Measurements from ENCODE around the gene ABHD8.

ABHD8 gene

DNA sequence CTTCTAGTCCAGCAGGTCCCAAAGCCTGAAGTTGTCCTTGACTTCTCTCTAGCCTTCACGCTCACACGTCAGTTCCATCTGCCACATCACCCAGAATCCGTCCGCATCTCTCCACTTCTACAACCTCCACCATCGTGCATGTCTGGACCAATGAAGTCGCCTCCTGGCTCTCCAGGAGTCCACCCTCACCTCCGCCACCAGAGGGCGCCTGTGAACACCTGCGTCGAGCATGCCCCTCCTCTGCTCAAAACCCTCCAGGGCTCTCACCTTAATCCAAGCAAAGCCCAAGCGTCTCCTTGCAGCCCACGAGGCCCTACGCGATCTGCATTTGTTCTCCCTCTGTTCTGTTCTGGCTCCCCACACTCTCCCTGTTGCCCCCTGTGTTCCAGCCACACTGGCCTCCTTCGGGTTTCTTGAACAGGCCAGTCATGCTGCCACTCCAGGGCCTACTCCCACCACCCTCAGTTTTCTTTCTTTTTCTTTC is 42.3 kb downstream of the ABHD8 start:
- no peak overlapping the region for H3K4me3 Mint-ChIP-seq
- no peak overlapping the region for H3K27ac Mint-ChIP-seq
- H3K9me3 Mint-ChIP-seq = no peaks in the 10 kb centered on the region
- H3K36me3 Mint-ChIP-seq (ENCODE audit: low read depth) = no peaks in the 10 kb centered on the region
- peaks cover 4% of the 10 kb centered on the region for H3K27me3 Mint-ChIP-seq (ENCODE audit: low read depth)
- H3K4me1 Mint-ChIP-seq (ENCODE audit: low read depth) = peaks cover 8% of the 10 kb centered on the region

DNA sequence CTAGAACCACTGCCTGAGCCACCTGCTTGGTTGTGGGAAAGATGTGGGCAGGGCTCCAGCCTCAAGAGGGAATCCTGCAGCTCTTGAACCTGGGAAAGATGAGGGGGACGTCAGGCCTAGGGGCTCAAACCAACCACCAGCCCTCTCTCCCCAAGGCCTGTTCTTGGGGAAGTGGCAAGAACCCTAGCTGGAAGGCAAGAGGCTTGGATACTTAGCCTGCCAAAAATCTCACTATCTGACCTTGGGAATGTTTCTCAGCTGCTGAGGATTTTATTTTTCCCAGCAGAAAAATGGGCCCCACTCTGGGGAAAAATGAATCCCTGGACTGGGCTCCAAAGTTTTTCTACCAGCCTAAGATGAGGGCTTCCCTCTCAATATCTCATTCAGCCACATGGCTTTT is 43.3 kb downstream of the ABHD8 start:
- no peaks in the 10 kb centered on the region for H3K36me3 Mint-ChIP-seq (ENCODE audit: low read depth)
- peaks cover 4% of the 10 kb centered on the region for H3K27me3 Mint-ChIP-seq (ENCODE audit: low read depth)
- H3K9me3 Mint-ChIP-seq = no peaks in the 10 kb centered on the region
- H3K4me1 Mint-ChIP-seq (ENCODE audit: low read depth) = peaks cover 8% of the 10 kb centered on the region
- H3K27ac Mint-ChIP-seq = no peak overlapping the region
- H3K4me3 Mint-ChIP-seq = no peak overlapping the region

DNA sequence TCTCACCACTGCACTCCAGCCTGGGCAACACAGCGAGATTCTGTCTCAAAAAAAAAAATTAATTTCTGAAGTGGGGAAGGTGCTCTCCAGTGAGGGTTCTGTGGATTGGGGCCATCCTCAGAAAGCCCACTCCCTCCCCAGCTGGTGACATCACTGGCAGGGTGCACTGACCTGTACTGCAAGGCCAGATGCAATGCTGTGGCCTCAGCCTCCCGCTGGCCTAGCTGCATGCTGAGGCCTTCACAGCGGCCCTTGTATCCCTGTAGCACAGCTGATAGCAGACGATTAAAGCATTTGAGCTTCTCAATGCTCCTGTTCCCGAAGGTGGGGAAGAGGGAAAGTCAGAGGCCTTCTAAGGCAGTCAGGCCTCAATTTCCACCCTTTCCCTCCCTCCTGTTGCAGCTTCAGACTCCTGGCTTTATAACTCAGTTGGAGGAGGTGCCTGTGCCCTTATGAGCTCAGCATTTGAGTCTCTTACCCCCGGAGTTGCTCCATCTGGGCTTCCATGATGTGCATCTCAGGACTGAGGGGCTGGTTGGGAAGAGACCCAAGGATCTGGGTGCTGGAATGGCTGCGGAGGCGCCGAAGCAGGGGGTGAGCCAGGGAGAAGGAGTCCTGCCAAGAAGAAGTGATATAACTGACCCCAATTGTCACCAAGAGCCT is 44.0 kb downstream of the ABHD8 start:
- peaks cover 3% of the 10 kb centered on the region for H3K4me1 Mint-ChIP-seq (ENCODE audit: low read depth)
- no peaks in the 10 kb centered on the region for H3K9me3 Mint-ChIP-seq

GRCh38 chr19:17256130-17256529 is 47.1 kb downstream of the ABHD8 start:
- peaks cover 3% of the 10 kb centered on the region for H3K4me1 Mint-ChIP-seq (ENCODE audit: low read depth)
- H3K36me3 Mint-ChIP-seq (ENCODE audit: low read depth) = no peaks in the 10 kb centered on the region
- peaks cover 4% of the 10 kb centered on the region for H3K27me3 Mint-ChIP-seq (ENCODE audit: low read depth)
- no peak overlapping the region for H3K4me3 Mint-ChIP-seq
- no peaks in the 10 kb centered on the region for H3K9me3 Mint-ChIP-seq
- H3K27ac Mint-ChIP-seq = no peak overlapping the region

More for the DNA sequence above, 44.0 kb downstream of the ABHD8 start:
- peaks cover 4% of the 10 kb centered on the region for H3K27me3 Mint-ChIP-seq (ENCODE audit: low read depth)
- H3K27ac Mint-ChIP-seq = no peak overlapping the region
- H3K36me3 Mint-ChIP-seq (ENCODE audit: low read depth) = no peaks in the 10 kb centered on the region
- no peak overlapping the region for H3K4me3 Mint-ChIP-seq

DNA sequence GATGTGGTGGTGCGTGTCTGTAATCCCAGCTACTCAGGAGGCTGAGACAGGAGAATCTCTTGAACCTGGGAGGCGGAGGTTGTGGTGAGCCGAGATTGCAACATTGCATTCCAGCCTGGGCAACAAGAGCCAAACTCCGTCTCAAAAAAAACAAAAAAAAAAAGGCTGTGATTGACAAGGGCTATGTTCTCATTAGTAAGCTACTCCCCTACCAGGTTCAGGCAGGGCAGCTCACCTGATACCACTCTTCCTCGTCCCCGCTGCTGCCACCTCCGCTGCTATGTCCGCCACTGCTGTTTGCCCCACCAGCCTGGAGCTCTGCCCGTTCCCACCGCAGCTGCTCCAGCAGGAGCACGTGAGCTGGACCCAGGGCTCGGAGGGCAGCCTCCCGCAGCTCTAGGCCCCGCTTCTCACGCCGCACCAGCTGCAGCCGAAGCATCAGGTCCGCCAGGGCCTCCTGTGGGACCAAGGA is 48.0 kb downstream of the ABHD8 start:
- no peaks in the 10 kb centered on the region for H3K4me1 Mint-ChIP-seq (ENCODE audit: low read depth)
- no peak overlapping the region for H3K4me3 Mint-ChIP-seq
- H3K36me3 Mint-ChIP-seq (ENCODE audit: low read depth) = no peaks in the 10 kb centered on the region
- H3K27ac Mint-ChIP-seq = no peak overlapping the region
- H3K9me3 Mint-ChIP-seq = no peaks in the 10 kb centered on the region
- H3K27me3 Mint-ChIP-seq (ENCODE audit: low read depth) = no peaks in the 10 kb centered on the region

DNA sequence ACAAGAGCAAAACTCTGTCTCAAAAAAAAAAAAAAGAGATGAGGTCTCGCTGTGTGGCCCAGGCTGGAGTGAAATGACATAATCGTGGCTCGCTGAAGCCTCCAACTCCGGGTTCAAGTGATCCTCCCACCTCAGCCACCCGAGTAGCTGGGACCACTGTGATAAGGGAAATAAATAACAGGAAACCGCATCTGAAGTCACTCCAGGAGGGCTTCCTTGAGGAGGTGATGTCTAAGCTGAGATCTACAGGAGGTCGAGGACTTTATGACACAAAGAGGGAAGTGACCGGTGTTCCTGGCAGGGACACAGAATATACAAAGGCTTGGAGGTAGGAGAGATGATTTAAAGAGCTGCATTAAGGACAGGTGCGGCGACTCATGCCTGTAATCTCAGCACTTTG is 48.6 kb downstream of the ABHD8 start:
- Mint-ChIP-seq H3K9me3 (no peaks in the 10 kb centered on the region), H3K27me3 (ENCODE audit: low read depth) (no peaks in the 10 kb centered on the region), H3K4me3 (no peak overlapping the region), H3K36me3 (ENCODE audit: low read depth) (no peaks in the 10 kb centered on the region), H3K4me1 (ENCODE audit: low read depth) (no peaks in the 10 kb centered on the region), H3K27ac (no peak overlapping the region)

DNA sequence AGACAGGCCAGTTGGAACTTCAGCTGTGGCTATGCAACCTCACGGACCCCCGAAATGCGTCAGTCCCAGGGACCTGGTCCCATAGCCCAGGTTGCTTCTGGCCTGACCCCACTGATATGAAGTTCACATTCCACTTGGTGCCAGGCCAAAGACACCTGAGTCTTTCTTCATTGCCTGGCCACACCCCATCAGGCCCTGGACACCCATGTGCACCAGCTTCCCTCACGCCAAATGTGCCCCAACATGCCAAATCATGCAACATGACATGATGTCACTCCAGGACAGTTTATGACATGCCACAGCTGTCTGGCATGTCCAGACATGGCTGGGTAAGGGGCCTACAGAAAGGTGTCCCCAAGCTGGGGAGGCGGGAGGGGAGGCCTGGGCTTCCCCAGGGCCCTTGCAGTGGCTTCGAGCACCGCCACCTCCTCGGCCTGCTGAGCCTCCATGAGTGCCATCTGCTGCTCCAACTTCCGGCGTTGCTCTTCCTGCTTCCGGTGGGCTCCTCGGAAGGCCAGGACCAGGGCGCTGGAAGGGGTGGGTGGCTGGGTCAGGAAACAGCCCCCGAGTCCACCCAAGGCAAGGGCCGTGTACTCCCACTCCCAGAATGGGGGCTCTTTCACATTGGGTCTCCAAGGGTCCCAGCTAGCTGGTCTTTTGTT is 53.2 kb downstream of the ABHD8 start:
- H3K27ac Mint-ChIP-seq = no peak overlapping the region
- H3K27me3 Mint-ChIP-seq (ENCODE audit: low read depth) = peaks cover 8% of the 10 kb centered on the region
- no peaks in the 10 kb centered on the region for H3K36me3 Mint-ChIP-seq (ENCODE audit: low read depth)
- H3K4me1 Mint-ChIP-seq (ENCODE audit: low read depth) = peaks cover 6% of the 10 kb centered on the region
- H3K9me3 Mint-ChIP-seq = no peaks in the 10 kb centered on the region
- H3K4me3 Mint-ChIP-seq = no peak overlapping the region

GRCh38 chr19:17248011-17248776 is 55.0 kb downstream of the ABHD8 start:
- H3K27ac Mint-ChIP-seq = no peak overlapping the region
- H3K4me1 Mint-ChIP-seq (ENCODE audit: low read depth) = peaks cover 6% of the 10 kb centered on the region
- no peak overlapping the region for H3K4me3 Mint-ChIP-seq
- H3K27me3 Mint-ChIP-seq (ENCODE audit: low read depth) = peaks cover 8% of the 10 kb centered on the region
- no peaks in the 10 kb centered on the region for H3K9me3 Mint-ChIP-seq
- no peaks in the 10 kb centered on the region for H3K36me3 Mint-ChIP-seq (ENCODE audit: low read depth)

GRCh38 chr19:17246681-17247425 is 56.4 kb downstream of the ABHD8 start:
- H3K36me3 Mint-ChIP-seq (ENCODE audit: low read depth) = no peaks in the 10 kb centered on the region
- H3K4me3 Mint-ChIP-seq = peak overlapping the region; percentile 60
- H3K4me1 Mint-ChIP-seq (ENCODE audit: low read depth) = peaks cover 6% of the 10 kb centered on the region
- peaks cover 8% of the 10 kb centered on the region for H3K27me3 Mint-ChIP-seq (ENCODE audit: low read depth)
- H3K27ac Mint-ChIP-seq = no peak overlapping the region
- H3K9me3 Mint-ChIP-seq = no peaks in the 10 kb centered on the region

DNA sequence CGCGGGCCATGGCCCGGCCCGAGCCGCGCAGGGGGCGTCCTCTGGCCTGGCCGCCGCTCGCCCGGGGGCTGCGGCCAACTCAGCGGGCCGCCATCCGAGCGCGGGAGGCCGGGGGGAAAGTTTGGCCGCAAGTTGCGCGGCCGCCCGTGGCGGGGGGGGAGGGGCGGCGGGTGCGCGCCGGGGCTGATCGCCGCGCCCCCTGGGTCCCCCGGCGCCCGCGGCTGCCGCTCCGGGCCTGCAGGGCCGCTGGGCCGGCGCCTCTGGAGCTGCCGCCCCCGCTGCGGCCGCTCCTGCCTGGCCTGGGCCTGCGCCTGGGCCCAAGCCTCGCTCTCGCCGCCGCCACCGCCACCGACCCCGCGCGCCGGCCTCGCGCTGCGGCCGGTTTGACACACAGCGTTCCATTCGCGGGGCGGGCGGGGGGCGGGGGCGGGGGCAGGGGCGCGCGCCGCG is 57.7 kb downstream of the ABHD8 start, which contains the start of gene NR2F6:
TSS of gene NR2F6 (minus strand) at position 385 of the 450 bp plus-strand sequence. CDS start 699 bp downstream, outside the sequence.
- no peaks in the 10 kb centered on the region for H3K36me3 Mint-ChIP-seq (ENCODE audit: low read depth)
- H3K9me3 Mint-ChIP-seq = no peaks in the 10 kb centered on the region
- peak within 1 kb of the TSS; percentile 86 for H3K4me3 Mint-ChIP-seq
- H3K27ac Mint-ChIP-seq = peak within 1 kb of the TSS; percentile 52
- peaks cover 8% of the 10 kb centered on the region for H3K27me3 Mint-ChIP-seq (ENCODE audit: low read depth)
- H3K4me1 Mint-ChIP-seq (ENCODE audit: low read depth) = peaks cover 6% of the 10 kb centered on the region

- Mint-ChIP-seq H3K4me1 (ENCODE audit: low read depth) (peaks cover 6% of the 10 kb centered on the region), H3K27ac (no peak overlapping the region), H3K36me3 (ENCODE audit: low read depth) (no peaks in the 10 kb centered on the region), H3K4me3 (peak overlapping the region; percentile 34), H3K27me3 (ENCODE audit: low read depth) (peaks cover 8% of the 10 kb centered on the region), H3K9me3 (no peaks in the 10 kb centered on the region)
Measured at GRCh38 chr19:17244618-17245534, 58.3 kb downstream of the ABHD8 start.

GRCh38 chr19:17243830-17244617 is 59.2 kb downstream of the ABHD8 start:
- Mint-ChIP-seq H3K36me3 (ENCODE audit: low read depth) (no peaks in the 10 kb centered on the region), H3K4me3 (peak overlapping the region; percentile 34), H3K4me1 (ENCODE audit: low read depth) (peaks cover 6% of the 10 kb centered on the region), H3K27ac (no peak overlapping the region), H3K9me3 (no peaks in the 10 kb centered on the region), H3K27me3 (ENCODE audit: low read depth) (peaks cover 8% of the 10 kb centered on the region)

All from T-helper 1 cell treated with Interleukin-12 subunit alpha and Interleukin-12 subunit beta and Interleukin-4 antibody, amounts not matched to agents 30 μg/mL and 1 μg/mL, for 36 hours (primary cell).